Muscle of back (tissue), 11 donors: ENCODE data around the gene B4GALT5. TPM values are rescaled to one million over a fixed set of nuclear protein-coding genes. Genes with fewer than 3 reads are reported as not detected.

Source experiments
- DNase-seq, 3 donors: peaks; one replicate each; pipeline versions ENCODE4 v3.0.0 to v3.0.0-alpha.2; 2013
- polyA plus RNA-seq, 10 donors: library from polyadenylated mRNA; unstranded; fragments of 120-200 nt; gene quantifications; one replicate each; pipeline ENCODE4 v1.2.1, GENCODE V29; 2013; ENCODE audit not compliant: insufficient read length in 10 of 10

B4GALT5 gene
- polyA plus RNA-seq, 10 donors, result 31.7 to 40.5 (median 34.7) TPM

DNA sequence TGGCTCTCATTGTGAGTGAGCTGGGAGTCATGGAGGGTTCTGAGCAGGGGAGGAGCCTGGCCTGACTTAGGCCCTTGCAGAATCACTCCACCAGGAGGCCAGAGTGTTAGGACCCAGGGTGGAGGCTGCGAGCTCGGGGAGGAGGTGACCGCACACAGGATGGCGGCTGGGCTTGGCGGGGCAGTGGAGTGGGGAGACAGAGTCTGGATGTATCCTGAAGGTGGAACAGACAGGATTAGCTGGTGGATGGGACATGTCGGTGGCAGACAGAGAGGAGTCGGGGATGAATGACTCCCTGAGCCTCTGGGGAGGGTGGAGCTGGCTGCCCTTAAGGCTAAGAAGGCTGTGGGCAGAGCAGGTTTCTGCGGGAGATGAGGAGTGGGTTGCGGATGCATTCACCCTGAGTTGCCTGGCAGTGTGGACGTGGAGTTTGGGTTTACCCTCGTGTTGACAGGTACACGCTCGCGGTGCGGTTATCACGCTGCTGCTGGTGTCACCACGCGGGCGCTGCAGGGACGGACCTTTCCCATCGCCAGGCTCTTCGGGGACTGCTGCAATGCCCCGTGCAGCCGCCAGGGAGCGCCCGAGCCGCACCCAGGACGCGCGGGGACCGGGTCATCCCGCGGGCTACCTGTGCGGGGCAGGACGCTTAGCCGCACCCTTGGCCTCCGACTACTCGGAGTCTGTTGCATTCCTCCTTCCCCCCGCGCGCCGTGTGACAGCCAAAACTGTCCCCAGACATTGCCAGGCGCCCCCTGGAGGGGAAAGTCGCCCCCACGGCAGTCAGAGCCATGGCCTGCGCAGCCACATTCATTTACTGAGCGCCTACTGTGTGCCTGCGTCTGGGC, 102.8 kb downstream of the B4GALT5 start:
- peak in 1 of 3 donors; percentile 77 for DNase-seq

DNA sequence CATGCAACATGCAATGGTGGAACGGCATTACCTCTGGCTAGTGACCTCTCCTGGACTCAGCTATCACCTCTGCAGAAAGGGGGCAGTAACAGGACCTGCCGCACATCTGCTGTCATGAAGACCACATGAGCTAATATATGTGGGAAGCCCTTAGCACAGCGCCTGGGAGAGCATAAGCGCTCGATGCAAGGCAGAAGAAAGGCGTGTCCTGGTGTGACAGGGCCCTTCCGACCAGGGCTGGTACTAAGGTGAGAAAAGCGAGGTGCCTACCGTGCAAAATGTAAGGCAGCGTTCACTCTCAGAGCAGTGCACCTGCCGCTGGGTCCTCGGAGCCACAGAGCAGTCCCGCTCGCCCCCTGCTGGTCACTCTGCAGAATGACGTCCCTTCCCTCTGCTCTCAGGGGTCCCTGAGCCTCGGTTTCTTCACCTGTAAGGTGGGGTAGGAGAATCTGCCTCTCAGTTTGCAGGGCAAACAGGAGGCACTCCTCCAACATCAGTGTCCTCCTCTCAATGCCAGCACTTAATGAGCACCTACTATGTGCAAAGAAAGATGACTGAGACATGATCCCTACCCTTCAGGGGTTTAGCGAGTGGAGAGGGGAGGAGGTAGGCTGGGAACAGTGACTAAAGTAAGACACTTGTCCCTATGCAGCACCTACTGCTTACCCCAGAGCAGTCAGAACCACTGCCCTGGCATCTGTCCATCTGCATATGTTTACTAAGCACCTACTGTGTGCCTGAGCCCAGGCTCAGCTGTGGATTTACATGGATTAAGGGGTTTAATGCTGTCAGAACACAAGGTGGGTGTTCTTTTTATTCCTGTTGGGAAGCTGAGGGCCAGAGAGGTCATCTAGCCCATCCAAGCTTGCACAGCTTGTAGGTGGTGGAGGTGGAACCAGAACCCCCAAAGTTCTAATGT, 104.7 kb downstream of the B4GALT5 start:
- peak in 2 of 3 donors; percentile 59 to 78 for DNase-seq

DNA sequence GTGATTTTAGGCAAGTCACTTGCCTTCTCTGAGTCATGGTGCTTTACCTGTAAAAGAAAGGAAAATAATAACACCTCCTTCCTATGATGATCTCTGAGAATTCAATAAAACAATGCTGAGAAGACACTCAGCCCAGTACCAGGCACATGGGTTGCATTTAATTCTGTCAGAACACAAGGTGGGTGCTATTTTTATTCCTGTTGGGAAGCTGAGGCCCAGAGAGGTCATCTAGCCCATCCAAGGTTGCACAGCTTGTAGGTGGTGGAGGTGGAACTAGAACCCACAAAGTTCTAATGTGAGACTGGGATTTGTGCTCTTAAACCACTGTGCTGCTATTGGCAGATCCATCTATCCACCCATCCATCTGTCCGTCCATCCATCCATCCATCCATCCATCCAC, 106.1 kb downstream of the B4GALT5 start:
- no peak for DNase-seq

DNA sequence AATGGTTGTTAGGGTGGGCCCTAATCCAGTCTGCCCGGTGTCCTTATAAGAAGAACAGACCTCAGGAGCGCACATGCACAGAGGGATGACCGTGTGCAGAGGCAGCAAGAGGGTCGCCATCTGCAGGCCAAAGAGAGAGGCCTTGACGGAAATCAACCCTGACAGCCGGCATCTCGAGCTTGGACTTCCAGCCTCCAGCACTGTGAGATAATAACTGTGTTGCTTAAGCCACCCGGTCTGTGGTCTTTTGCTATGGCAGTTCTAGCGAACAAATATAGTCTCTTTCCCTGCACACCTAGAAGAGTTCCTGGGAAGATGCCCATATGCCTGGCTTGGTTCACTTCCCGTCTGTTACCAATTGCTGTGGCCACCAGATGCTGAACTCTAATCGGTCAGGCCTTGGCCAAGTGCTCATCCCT, 110.5 kb downstream of the B4GALT5 start:
- peak in 1 of 3 donors; percentile 82 for DNase-seq

DNA sequence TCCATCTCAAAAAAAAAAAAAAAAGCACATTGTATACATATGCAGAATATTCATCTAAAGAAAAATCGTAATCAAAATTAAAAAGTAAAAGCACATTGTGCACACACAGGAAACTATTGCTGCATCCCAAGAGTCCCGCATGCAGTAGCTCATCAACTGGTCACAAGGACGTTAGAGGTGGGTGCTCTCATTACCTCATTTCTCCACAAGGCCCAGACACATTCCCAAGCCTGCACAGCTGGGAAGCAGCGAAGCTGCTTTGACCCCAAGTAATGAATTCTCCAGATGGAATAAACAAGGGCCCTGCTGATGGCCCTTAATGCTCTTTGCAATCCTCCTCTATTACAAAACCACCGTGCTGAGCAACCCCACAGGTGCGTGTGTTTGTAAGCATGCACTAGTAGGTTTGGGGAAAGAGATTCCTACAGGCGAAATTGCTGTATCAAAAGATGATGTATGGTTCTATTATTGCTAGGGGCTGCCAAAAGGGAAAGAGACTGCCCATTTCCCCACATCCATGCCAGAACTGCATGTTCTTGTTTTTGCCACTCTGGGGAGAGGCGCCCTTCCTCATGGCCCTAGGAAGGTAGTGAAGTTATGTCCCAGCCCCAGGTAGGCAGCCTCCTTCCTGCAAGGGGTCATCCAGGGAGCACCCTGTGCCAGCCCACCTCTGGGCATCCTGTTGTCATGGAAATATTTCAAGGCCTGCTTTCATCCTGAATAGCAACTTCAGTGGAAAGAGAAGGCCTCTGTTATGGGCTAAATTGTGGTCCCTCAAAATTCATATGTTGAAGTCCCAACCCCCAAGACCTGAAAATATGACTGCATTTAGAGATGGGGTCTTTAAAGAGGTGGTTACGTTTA, 111.1 kb downstream of the B4GALT5 start:
- peak in 1 of 3 donors; percentile 61 for DNase-seq

DNA sequence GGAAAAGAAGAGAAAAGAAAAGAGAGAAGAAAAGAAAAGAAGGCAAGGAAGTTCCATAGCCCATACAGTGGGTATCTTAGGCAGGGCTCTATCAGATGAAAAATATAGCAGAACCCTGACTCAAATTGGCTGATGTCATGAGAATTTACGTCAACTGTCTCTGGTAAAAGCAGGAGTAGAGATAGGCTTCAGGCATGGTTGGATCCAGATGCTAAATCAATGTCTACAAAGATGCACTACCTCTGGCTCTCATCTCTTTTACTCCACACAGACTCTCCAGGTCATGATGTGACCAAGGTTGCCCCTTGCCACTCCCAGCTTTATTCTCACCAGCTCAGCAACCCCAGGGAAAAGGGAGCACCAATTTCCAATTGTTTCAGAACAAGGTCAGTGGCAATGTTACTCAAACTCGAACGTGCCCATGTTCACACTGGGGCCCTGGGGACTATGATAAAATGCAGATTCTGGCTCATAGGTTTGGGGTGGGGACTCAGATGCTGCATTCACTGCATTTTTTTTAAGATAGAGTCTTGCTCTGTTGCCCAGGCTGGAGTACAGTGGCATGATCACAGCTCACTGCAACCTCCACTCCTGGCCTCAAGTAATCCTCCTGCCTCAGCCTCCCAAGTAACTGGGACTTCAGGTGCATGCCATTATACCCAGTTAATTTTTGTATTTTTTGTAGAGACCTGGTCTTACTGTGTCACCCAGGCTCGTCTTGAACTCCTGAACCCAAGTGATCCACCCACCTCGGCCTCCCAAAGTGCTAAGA, 112.3 kb downstream of the B4GALT5 start:
- DNase-seq, result no peak

DNA sequence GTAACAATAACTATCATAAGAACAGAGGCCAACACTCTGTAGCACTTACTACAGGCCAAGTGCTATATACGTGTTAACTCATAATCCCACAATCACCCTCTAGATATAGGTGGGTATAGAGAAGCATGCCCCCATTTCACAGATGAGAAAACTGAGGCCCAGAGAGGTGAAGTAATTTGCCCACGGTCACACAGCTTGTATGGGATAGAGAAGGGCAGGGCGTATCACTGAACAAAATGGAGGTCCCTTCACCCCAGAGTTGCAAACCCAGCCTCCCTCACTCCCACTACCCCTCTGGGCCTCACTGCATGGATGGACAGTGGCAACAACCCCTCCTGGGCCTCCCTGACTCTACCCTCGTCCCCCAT, 113.9 kb downstream of the B4GALT5 start:
- DNase-seq, result no peak

DNA sequence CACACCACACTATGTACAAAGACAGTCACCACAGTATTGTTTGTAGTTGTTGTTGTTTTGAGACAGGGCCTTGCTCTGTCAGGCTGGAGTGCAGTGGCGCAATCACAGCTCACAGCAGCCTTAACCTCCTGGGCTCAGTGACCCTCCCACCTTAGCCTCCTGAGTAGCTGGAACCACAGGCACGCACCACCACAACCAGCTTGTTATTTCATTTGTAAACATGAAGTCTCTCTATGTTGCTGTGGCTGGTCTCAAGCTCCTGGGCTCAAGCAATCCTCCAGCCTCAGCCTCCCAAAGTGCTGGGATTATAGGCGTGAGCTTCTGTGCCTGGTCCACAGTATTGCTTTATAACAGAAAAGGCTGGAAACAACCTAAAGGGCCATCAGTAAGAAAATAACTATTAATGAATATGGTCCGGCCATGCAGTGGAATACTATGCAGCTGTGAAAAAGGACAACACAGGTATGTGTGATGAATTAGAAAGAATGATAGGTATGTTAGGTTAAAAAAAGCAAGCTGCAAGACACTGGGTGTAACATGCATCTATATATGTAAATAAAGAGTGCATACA, 115.8 kb downstream of the B4GALT5 start:
- DNase-seq, result no peak

DNA sequence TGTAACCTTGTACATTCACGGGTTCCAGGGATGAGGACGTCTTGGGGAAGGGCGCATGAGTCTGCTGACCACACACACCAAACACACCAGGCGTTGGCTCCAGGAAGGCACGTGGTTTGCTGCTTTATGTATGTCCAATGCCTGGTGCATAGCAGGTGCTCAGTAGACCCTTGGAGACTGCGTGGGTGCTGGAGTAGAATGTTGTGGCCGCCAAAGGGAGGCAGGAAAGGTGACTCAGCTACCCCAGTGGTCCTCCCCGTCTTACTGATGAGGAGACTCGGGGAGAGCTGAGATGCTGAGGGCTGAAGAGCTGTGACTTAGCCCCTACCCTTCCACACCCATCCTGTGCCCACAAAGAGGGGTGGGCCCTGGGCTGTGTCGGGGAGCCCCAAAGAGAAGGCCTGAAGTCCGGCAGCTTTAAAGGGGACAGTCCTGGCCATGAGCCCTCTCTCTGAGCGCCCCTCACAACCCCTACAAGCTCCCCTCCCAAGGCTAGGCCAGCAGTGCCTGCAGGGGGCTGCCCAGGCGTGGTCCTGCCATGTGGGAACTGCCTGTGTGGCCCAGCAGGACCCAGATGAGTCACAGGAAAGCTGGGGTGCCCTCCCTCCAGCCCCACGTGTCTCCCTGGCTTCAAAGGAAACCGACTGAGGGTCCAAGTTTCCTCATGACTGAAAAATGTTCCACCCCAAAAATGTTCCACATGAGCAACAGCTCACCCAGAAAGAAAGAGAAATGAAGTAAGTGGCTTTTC, 117.7 kb downstream of the B4GALT5 start:
- peak in 2 of 3 donors; percentile 58 to 73 for DNase-seq

DNA sequence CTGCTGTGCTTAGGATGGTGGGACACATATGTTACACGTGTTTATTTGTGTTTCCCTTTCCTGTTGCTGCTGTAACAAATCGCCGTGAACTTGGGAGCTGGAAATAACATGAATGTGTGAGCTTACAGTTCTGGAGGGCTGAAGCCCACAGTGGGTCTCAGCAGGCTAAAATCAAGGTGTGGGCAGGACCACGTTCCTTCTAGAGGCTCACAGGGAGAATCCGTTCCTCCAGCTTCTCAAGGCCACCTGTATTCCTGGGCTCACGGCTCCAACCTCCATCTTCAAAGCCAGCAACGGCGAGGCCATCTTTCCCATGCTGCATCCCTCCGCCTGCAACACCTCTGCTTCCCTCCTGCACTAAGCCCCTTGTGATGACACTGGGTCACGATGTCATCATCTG, 118.3 kb downstream of the B4GALT5 start:
- no peak for DNase-seq

DNA sequence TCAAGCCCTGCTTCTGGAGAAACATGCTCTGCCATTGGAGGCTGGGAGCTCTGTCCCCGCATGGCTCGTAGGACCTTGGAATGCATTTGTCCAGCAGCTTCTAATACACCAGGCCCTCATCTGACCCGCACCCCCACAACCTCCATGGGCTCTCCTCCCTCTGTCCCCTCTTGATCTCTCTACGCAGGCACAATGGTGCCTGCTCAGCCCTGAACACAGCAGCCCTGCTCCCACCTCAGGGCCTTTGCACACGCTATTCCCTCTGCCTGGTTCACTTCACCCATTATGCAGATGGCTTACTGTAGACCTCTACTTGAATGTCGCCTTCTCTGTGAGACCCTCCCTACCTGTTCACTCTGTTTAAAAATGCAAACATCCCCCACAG, 118.8 kb downstream of the B4GALT5 start:
- peak in 1 of 3 donors; percentile 20 for DNase-seq

DNA sequence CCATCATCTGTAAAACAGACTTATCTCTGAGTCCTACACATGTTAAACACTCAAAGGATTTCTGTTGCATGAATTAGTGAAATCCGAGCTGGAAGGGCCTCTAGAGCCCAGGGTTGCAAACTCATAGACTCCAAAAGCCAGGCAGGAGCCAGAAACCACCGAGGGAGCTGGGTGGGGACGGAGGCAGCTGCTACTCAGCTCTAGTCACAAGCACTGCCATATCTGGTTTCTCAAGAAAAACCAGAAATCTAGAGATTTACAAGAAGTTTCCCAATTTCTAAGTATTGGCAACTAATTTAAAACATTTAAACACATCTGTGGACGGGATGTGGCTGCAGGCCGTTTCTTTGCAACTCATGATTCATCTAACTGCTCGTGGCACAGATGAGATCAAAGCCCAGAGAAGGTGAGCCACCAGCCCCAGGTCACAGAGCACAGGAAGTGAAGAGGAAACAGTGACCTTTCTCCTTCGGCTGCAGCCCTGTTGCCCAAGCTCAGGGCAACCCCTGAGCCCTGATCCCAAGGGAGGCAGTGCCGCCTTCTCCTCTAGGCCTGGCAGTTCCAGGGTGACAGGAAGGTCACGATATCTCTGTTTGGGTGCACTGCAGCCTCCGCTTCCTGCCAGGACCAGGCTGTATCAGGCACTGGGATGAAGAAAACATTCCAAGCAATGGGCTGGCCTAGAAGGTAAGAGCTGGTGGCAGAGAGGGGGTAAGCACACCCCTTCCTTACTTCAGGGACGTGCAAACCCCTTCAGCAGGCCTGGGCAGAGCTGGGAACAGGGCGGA, 119.3 kb downstream of the B4GALT5 start:
- DNase-seq, result peak; percentile 69 to 92 (median 79)

DNA sequence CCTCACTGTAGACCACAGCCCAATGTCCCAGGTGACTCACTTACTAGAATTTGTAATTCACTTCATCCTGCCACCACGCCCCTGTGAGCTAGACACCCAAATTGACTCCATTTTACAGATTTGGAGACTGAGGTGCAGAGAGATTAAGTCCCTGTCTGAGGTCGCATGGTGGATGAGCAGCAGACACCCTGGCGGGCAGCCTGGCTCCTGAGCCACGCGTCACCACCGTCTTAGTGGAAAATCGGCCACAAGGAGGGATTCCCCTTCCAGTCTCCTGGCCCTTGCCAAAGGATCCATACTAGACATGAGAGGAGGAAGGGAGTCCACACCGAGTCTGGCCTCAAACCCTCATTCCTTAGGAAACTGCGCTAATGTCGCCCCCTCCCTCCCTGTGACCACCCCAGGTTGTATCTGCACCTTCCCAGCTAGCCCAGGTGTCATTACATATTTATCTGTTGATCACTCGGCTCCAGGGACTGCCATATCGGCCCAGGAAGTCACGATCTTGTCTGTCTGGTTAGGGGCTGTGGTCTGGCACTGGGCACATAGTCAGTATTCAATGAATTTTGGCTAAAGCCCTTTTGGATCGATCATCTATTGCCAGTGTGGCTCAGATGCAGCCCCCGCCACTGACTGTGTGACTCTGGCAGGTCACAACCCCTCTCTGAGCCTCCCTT, 120.1 kb downstream of the B4GALT5 start:
- DNase-seq, result no peak

DNA sequence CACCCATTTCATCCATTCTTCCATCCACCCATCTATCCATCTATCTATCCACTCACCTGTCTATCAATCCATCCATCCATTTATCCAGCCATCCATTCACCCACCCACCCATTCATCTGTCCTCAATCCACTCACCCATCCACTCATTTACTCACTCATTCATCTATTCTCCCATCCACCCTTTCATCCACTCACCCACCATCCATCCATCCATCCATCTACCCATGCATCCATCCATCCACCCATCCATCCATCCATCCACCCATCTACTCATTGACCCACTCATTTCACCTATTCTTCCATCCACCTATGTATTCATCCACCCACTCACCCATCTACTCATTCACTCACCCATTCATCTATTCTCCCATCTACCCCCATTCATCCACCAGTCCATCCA, 121.6 kb downstream of the B4GALT5 start:
- DNase-seq, result no peak

DNA sequence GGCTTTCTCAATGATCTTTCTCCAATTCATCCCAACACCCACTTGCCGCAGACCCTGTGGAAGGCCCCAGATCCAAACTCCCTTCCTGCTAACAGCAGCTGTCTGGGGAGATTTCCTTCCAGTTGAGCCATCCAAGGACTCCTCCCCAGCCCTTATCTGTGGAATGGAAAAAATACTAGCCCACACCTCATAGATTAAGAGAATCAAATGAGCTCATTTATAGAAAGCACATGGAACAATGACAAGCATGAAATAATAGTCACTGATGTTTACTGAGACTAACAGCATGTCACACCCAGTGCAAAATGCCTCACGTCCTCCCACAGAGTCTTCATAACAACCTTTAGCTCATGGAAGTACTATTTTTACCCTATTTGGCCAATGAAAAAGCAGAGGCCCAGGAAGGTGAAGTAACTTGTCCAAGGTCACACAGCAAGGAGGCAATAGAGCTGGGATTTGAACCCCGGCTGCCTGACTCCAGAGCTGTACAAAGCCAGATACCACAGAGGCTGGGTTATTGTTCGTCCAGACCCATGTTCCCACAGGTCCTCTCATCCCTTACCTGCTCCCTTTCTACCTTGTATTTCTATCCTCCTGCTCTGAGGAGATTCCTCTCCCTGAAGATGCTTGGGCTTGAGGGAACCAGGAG, 122.3 kb downstream of the B4GALT5 start:
- DNase-seq, result peak in 1 of 3 donors; percentile 80

DNA sequence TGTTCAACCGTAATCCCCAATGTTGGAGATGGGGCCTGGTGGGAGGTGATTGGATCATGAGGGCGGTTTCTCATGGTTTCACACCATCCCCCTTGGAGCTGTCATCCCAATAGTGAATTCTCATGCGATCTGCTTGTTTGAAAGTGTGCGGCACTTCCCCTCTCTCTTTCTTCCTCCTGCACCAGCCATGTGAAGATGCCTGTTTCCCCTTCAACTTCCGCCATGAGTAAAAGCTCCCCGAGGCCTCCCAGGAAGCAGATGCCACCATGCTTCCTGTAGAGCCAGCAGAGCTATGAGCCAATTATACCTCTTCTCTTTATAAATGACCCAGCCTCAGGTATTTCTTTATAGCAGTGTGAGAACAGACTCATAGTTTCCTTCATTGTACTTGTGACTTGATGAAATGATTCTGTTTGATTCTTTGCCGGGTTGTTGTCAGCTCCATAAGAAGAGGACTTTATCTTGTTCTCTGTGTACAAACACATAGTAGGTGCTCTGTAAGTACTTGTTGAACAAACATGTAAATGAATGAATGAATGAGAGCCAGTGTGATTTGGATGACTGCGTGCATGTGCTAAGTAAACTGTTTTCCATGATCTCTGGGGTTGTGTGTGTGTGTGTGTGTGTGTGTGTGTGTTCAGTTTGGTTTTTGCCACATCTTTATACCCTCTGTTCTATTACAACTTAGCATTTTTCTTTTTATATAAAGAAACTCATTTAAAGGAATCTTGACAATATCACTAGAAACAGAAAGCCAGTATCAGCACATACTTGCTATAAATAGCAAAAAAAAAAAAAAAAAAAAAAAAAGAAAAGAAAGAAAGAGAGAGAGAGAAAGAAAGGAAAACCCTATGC, 123.3 kb downstream of the B4GALT5 start:
- DNase-seq, result peak in 1 of 3 donors; percentile 47

DNA sequence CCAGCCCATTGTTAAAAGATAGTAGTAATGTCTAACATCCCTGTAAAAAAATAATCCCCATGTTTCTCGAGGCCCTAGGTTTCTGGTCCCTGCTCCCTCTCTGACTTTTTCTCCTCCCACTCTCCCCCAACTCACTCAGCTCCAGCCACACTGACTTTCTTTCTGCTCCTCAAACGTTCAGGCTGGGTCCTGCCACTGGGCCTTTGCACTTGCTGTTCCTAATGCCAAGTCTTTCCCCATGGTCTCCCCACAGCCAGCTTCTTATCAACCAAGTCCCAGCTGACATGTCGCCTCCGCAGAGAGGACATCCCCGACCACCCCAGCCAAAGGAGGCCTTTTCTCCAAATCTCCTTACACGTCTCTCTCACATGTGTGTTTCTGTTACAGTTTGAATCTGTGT, 123.9 kb downstream of the B4GALT5 start:
- no peak for DNase-seq
